Mesothelial cell of epicardium (in vitro differentiated cells): ENCODE measurements around the gene TTLL7. TPM values are rescaled to one million over a fixed set of nuclear protein-coding genes. Genes with fewer than 3 reads are reported as not detected.

ENCODE experiments used
- DNase-seq, 2 experiments: peaks; one replicate each; pipeline ENCODE4 v3.0.0; 2021; ENCODE audit warnings: low spot score in 2 of 2; ENCODE audit not compliant: unreplicated experiment in 2 of 2
- H3K27ac Mint-ChIP-seq: 2 replicates; pipeline ENCODE4 v1.8.0; 2021; ENCODE audit warnings: mixed read lengths
- H3K27me3 Mint-ChIP-seq: 2 replicates; pipeline ENCODE4 v1.8.0; 2021; ENCODE audit warnings: low read depth, mixed read lengths
- H3K36me3 Mint-ChIP-seq: 2 replicates; pipeline ENCODE4 v1.8.0; 2021; ENCODE audit warnings: mixed read lengths
- H3K4me1 Mint-ChIP-seq: 2 replicates; pipeline ENCODE4 v1.8.0; 2021; ENCODE audit warnings: mixed read lengths
- H3K4me3 Mint-ChIP-seq: 2 replicates; pipeline ENCODE4 v1.8.0; 2021; ENCODE audit warnings: mild to moderate bottlenecking, moderate library complexity, mixed read lengths
- H3K9me3 Mint-ChIP-seq: 2 replicates; pipeline ENCODE4 v1.8.0; 2021; ENCODE audit warnings: mixed read lengths
- total RNA-seq: library from RNA; stranded (reverse); gene quantifications from 3 replicates; pipeline ENCODE4 v1.2.1, GENCODE V29; 2021
- TF ChIP-seq, protein P1 (sequence below): fragments of 200-600 bp; sonication (generic); IDR thresholded peaks from one replicate; pipeline ENCODE4 v1.5.0; 2021; ENCODE audit warnings: antibody characterized with exemption; ENCODE audit not compliant: unreplicated experiment

TTLL7 gene, protein sequence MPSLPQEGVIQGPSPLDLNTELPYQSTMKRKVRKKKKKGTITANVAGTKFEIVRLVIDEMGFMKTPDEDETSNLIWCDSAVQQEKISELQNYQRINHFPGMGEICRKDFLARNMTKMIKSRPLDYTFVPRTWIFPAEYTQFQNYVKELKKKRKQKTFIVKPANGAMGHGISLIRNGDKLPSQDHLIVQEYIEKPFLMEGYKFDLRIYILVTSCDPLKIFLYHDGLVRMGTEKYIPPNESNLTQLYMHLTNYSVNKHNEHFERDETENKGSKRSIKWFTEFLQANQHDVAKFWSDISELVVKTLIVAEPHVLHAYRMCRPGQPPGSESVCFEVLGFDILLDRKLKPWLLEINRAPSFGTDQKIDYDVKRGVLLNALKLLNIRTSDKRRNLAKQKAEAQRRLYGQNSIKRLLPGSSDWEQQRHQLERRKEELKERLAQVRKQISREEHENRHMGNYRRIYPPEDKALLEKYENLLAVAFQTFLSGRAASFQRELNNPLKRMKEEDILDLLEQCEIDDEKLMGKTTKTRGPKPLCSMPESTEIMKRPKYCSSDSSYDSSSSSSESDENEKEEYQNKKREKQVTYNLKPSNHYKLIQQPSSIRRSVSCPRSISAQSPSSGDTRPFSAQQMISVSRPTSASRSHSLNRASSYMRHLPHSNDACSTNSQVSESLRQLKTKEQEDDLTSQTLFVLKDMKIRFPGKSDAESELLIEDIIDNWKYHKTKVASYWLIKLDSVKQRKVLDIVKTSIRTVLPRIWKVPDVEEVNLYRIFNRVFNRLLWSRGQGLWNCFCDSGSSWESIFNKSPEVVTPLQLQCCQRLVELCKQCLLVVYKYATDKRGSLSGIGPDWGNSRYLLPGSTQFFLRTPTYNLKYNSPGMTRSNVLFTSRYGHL
- 12.7 to 13.3 TPM (median 12.7 TPM) in 3 replicates for total RNA-seq

DNA sequence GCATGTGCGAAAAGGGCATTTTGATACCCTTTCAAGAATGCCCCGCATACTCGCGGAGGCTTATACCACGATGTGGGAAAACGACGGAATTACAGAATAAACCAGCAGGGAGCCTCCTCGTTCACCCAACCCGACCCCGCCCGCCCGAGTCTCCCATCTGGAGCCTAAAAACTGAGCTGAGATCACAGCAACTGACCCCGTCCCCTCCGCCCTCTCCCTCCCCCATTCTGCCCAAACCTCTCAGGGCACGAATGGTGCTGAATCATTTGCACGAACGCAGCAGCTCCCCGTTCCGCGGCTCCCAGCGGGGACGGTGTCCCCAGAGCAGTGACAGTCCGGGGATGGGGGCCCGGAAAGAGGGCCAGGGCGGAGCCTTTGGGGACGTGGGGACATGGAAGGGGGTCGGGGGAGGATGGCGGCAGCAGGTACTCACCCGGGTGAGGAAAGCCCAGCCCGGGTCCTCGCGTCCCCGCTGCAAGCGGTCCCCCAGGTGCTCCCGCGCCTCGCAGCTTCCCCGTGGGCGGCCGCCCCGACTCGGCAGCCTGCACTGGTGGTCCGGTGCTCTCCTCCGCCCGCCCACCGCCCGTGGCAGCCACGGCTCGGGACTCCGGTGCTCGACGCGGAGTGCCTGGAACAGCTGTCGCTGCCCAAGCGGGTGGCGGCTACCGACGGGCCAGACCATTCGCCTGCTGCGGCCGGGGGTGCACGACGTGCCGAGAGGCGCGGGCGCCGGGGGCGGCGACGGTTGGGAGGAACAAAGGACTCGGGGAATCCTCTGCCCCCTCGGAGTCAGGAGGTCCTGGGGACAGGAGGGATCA lies at the start of gene TTLL7:
TTLL7 (minus strand) TSS at position 635 of the 818 bp plus-strand sequence. CDS start 46,921 bp downstream, outside the sequence.
- peak within 1 kb of the TSS; percentile 76 for H3K27ac Mint-ChIP-seq
- H3K4me3 Mint-ChIP-seq = peak within 1 kb of the TSS; percentile 83
- H3K27me3 Mint-ChIP-seq = peaks cover 4% of the 10 kb centered on the region
- peak; percentile 55 to 80 for DNase-seq
- TF ChIP-seq, protein P1, sequence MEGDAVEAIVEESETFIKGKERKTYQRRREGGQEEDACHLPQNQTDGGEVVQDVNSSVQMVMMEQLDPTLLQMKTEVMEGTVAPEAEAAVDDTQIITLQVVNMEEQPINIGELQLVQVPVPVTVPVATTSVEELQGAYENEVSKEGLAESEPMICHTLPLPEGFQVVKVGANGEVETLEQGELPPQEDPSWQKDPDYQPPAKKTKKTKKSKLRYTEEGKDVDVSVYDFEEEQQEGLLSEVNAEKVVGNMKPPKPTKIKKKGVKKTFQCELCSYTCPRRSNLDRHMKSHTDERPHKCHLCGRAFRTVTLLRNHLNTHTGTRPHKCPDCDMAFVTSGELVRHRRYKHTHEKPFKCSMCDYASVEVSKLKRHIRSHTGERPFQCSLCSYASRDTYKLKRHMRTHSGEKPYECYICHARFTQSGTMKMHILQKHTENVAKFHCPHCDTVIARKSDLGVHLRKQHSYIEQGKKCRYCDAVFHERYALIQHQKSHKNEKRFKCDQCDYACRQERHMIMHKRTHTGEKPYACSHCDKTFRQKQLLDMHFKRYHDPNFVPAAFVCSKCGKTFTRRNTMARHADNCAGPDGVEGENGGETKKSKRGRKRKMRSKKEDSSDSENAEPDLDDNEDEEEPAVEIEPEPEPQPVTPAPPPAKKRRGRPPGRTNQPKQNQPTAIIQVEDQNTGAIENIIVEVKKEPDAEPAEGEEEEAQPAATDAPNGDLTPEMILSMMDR = no peak
- H3K4me1 Mint-ChIP-seq = peaks cover 32% of the 10 kb centered on the region
- H3K9me3 Mint-ChIP-seq = no peaks in the 10 kb centered on the region
- H3K36me3 Mint-ChIP-seq = no peaks in the 10 kb centered on the region

- no peak overlapping the region for H3K27ac Mint-ChIP-seq
- TF ChIP-seq, protein P1 = no peak
- H3K4me3 Mint-ChIP-seq = no peak overlapping the region
- H3K36me3 Mint-ChIP-seq = no peaks in the 10 kb centered on the region
- H3K9me3 Mint-ChIP-seq = peaks cover 3% of the 10 kb centered on the region
- no peaks in the 10 kb centered on the region for H3K27me3 Mint-ChIP-seq
- H3K4me1 Mint-ChIP-seq = no peaks in the 10 kb centered on the region
- DNase-seq = no peak
Measured at GRCh38 chr1:84042461-84042860, 43.5 kb upstream of the TTLL7 start.

GRCh38 chr1:84037758-84038611 lies 39.1 kb upstream of the TTLL7 start:
- H3K27me3 Mint-ChIP-seq = no peaks in the 10 kb centered on the region
- peaks cover 7% of the 10 kb centered on the region for H3K36me3 Mint-ChIP-seq

GRCh38 chr1:84031802-84032327 lies 32.9 kb upstream of the TTLL7 start:
- Mint-ChIP-seq H3K9me3 (peaks cover 21% of the 10 kb centered on the region), H3K4me1 (no peaks in the 10 kb centered on the region), H3K36me3 (peaks cover 7% of the 10 kb centered on the region), H3K4me3 (no peak overlapping the region), H3K27ac (no peak overlapping the region), H3K27me3 (no peaks in the 10 kb centered on the region)
- DNase-seq = no peak
- TF ChIP-seq, protein P1 = no peak

More at GRCh38 chr1:84037758-84038611, 39.1 kb upstream of the TTLL7 start:
- peaks cover 26% of the 10 kb centered on the region for H3K9me3 Mint-ChIP-seq
- no peak for DNase-seq
- TF ChIP-seq, protein P1 = no peak
- no peaks in the 10 kb centered on the region for H3K4me1 Mint-ChIP-seq
- no peak overlapping the region for H3K27ac Mint-ChIP-seq
- no peak overlapping the region for H3K4me3 Mint-ChIP-seq
